Thymus (tissue), 11 donors: ENCODE results near the gene KRTDAP. TPM values are rescaled to one million over a fixed set of nuclear protein-coding genes. Genes with fewer than 3 reads are reported as not detected.
A peak's percentile ranks its signal among the peaks of the same experiment; 100 is the strongest.

Source experiments
- DNase-seq, 9 donors: peaks; one replicate each; pipeline ENCODE4 v3.0.0-alpha.2; 2013; ENCODE audit warnings: low spot score in 9 of 9, low read depth in 6 of 9, missing footprints in 1 of 9
- H3K27ac ChIP-seq, 2 donors: one replicate each; pipeline ENCODE4 v1.5.1; 2013; ENCODE audit warnings: control low read depth in 1 of 2, low read depth in 1 of 2, low read length in 1 of 2, mild to moderate bottlenecking in 1 of 2, moderate library complexity in 1 of 2
- H3K27me3 ChIP-seq, 2 donors: one replicate each; pipeline ENCODE4 v1.5.1; 2013; ENCODE audit warnings: low read length in 1 of 2; ENCODE audit not compliant: control insufficient read depth in 2 of 2, insufficient read depth in 1 of 2
- H3K36me3 ChIP-seq, 2 donors: one replicate each; pipeline ENCODE4 v1.5.1; 2013; ENCODE audit warnings: low read length in 1 of 2, mild to moderate bottlenecking in 1 of 2, moderate library complexity in 1 of 2; ENCODE audit not compliant: control insufficient read depth in 2 of 2, insufficient read depth in 2 of 2
- H3K4me1 ChIP-seq, 2 donors: one replicate each; pipeline ENCODE4 v1.5.1; 2013; ENCODE audit warnings: low read length in 2 of 2; ENCODE audit not compliant: control insufficient read depth in 2 of 2, insufficient read depth in 2 of 2
- H3K4me3 ChIP-seq, 2 donors: one replicate each; pipeline ENCODE4 v1.5.1; 2013; ENCODE audit warnings: low read length in 2 of 2, control low read depth in 1 of 2, mild to moderate bottlenecking in 1 of 2
- H3K9me3 ChIP-seq, 2 donors: one replicate each; pipeline ENCODE4 v1.5.1; 2013; ENCODE audit warnings: low read length in 1 of 2, mild to moderate bottlenecking in 1 of 2; ENCODE audit not compliant: control insufficient read depth in 2 of 2, insufficient read depth in 1 of 2
- WGBS: extraction: QIAGEN DNeasy Blood & Tissue Kit; methylation state at CpG from one replicate; pipeline ENCODE4 v1.1.7; 2013; 5-methylcytosine and 5-hydroxymethylcytosine counted together
- polyA plus RNA-seq: library from polyadenylated mRNA; stranded (reverse); fragments of 200-250 nt; gene quantifications from one replicate; pipeline ENCODE4 v1.2.3, GENCODE V29; 2013
- total RNA-seq: library from RNA; stranded (reverse); fragments of 120-200 nt; gene quantifications from one replicate; pipeline ENCODE4 v1.2.4, GENCODE V29; 2013
- donor health status: healthy.

KRTDAP gene
- total and polyA plus RNA-seq, 2 donors, result 7.9 to 523 TPM

- Histone ChIP-seq H3K36me3 (no peaks in the 10 kb centered on the region), H3K4me1 (no peaks in the 10 kb centered on the region), H3K27ac (no peak overlapping the region), H3K9me3 (no peaks in the 10 kb centered on the region), H3K4me3 (no peak overlapping the region), H3K27me3 (peaks cover 0 to 24% of the 10 kb centered on the region in 2 donors)
- 94% methylated on average over 2 of the region's 2 CpGs for WGBS
- no peak for DNase-seq
These were observed 27.1 kb upstream of the KRTDAP start for GRCh38 chr19:35517342-35517741.

GRCh38 chr19:35516310-35516709, 26.0 kb upstream of the KRTDAP start:
- 94% methylated on average over 3 of the region's 3 CpGs for WGBS
- no peak for DNase-seq

GRCh38 chr19:35514282-35514809, 24.1 kb upstream of the KRTDAP start:
- no peaks in the 10 kb centered on the region for H3K4me1 ChIP-seq
- no peaks in the 10 kb centered on the region for H3K9me3 ChIP-seq
- no peak overlapping the region for H3K4me3 ChIP-seq
- H3K36me3 ChIP-seq, result no peaks in the 10 kb centered on the region
- no peak overlapping the region for H3K27ac ChIP-seq
- peaks cover 11 to 53% of the 10 kb centered on the region in 2 donors for H3K27me3 ChIP-seq
- DNase-seq, result no peak
- WGBS, result 51% methylated on average over 20 of the region's 20 CpGs

More at GRCh38 chr19:35516310-35516709, 26.0 kb upstream of the KRTDAP start:
- no peaks in the 10 kb centered on the region for H3K9me3 ChIP-seq
- no peak overlapping the region for H3K27ac ChIP-seq
- H3K4me1 ChIP-seq, result no peaks in the 10 kb centered on the region
- H3K4me3 ChIP-seq, result no peak overlapping the region
- H3K36me3 ChIP-seq, result no peaks in the 10 kb centered on the region
- H3K27me3 ChIP-seq, result peaks cover 0 to 33% of the 10 kb centered on the region in 2 donors

GRCh38 chr19:35513628-35514281, 23.5 kb upstream of the KRTDAP start, which contains the start of gene DMKN:
Gene DMKN (minus strand): TSS chr19:35513649. CDS start chr19:35513475, 174 bp downstream.
- WGBS, result 47% methylated on average over 15 of the region's 15 CpGs
- DNase-seq, result no peak
- Histone ChIP-seq H3K4me1 (no peaks in the 10 kb centered on the region), H3K4me3 (no peak within 1 kb of the TSS), H3K27ac (no peak within 1 kb of the TSS), H3K9me3 (no peaks in the 10 kb centered on the region), H3K36me3 (no peaks in the 10 kb centered on the region), H3K27me3 (peaks cover 14 to 59% of the 10 kb centered on the region in 2 donors)

GRCh38 chr19:35512831-35513627, 22.8 kb upstream of the KRTDAP start:
- H3K9me3 ChIP-seq, result no peaks in the 10 kb centered on the region
- H3K4me1 ChIP-seq, result no peaks in the 10 kb centered on the region
- no peak overlapping the region for H3K4me3 ChIP-seq
- no peak for DNase-seq
- 95% methylated on average over 15 of the region's 15 CpGs for WGBS
- H3K36me3 ChIP-seq, result no peaks in the 10 kb centered on the region
- no peak overlapping the region for H3K27ac ChIP-seq
- H3K27me3 ChIP-seq, result peaks cover 14 to 64% of the 10 kb centered on the region in 2 donors

GRCh38 chr19:35511337-35511736, 21.1 kb upstream of the KRTDAP start:
- Histone ChIP-seq H3K27me3 (peaks cover 14 to 75% of the 10 kb centered on the region in 2 donors), H3K27ac (no peak overlapping the region), H3K36me3 (no peaks in the 10 kb centered on the region), H3K4me3 (no peak overlapping the region), H3K4me1 (no peaks in the 10 kb centered on the region), H3K9me3 (no peaks in the 10 kb centered on the region)
- WGBS, result 77% methylated on average over 7 of the region's 7 CpGs
- DNase-seq, result no peak

GRCh38 chr19:35510626-35510964, 20.3 kb upstream of the KRTDAP start:
- 13% methylated on average over 15 of the region's 15 CpGs for WGBS
- DNase-seq, result no peak
- H3K36me3 ChIP-seq, result no peaks in the 10 kb centered on the region
- H3K9me3 ChIP-seq, result no peaks in the 10 kb centered on the region
- H3K4me1 ChIP-seq, result no peaks in the 10 kb centered on the region
- H3K4me3 ChIP-seq, result no peak overlapping the region
- H3K27me3 ChIP-seq, result peaks cover 14 to 82% of the 10 kb centered on the region in 2 donors
- no peak overlapping the region for H3K27ac ChIP-seq

- Histone ChIP-seq H3K36me3 (no peaks in the 10 kb centered on the region), H3K4me3 (peak overlapping the region; percentile 11 to 24), H3K27ac (no peak overlapping the region), H3K9me3 (no peaks in the 10 kb centered on the region), H3K4me1 (no peaks in the 10 kb centered on the region), H3K27me3 (peaks cover 14 to 88% of the 10 kb centered on the region in 2 donors)
- 1% methylated on average over 39 of the region's 39 CpGs for WGBS
- DNase-seq, result peak in 7 of 9 donors; percentile 21 to 64 (median 51)
These were observed 19.8 kb upstream of the KRTDAP start for GRCh38 chr19:35509861-35510625.
